OCI-LY7 (cell line): ENCODE data around the gene NPAS2. TPM values are rescaled to one million over a fixed set of nuclear protein-coding genes. Genes with fewer than 3 reads are reported as not detected.

ENCODE experiments used
- BruUV-seq: library from RNA; stranded (reverse); fragments of 400-500 nt; replicated peaks from 2 replicates; lab custom pipeline; 2021; lab: Mats Ljungman, UMichigan
- CTCF ChIA-PET: fragments of 300-600 bp; sonication (Branson Sonifier 250); formaldehyde crosslinking; loops from one replicate; lab custom pipeline; 2022; ENCODE audit warnings: antibody characterized with exemption; ENCODE audit not compliant: unreplicated experiment; lab: Charles Lee
- POLR2A ChIA-PET: fragments of 300-600 bp; sonication (Branson Sonifier 250); formaldehyde crosslinking; loops from one replicate; lab custom pipeline; 2022; ENCODE audit warnings: antibody characterized with exemption; lab: Charles Lee
- DNase-seq: peaks from one replicate; pipeline ENCODE4 v3.0.0-alpha.2; 2015; ENCODE audit warnings: low spot score
- H2AFZ ChIP-seq: fragments of 200-600 bp; sonication (generic), shearing (Covaris generic); 2 replicates; pipeline ENCODE4 v1.6.1; 2014; ENCODE audit warnings: mild to moderate bottlenecking, antibody characterized with exemption, low read length, moderate library complexity
- H3K27ac ChIP-seq: fragments of 200-600 bp; sonication (generic); 2 replicates; pipeline ENCODE4 v1.5.1; 2014; ENCODE audit warnings: mixed run types, low read depth, mild to moderate bottlenecking, moderate library complexity, low read length, inconsistent platforms; ENCODE audit not compliant: poor library complexity, severe bottlenecking
- H3K36me3 ChIP-seq: fragments of 200-600 bp; sonication (generic); 2 replicates; pipeline ENCODE4 v1.6.1; 2014; ENCODE audit warnings: mild to moderate bottlenecking, antibody characterized with exemption, low read length, moderate library complexity, mixed read lengths; ENCODE audit not compliant: insufficient read depth
- H3K4me1 ChIP-seq: fragments of 200-600 bp; sonication (generic); 2 replicates; pipeline ENCODE4 v1.5.1; 2014; ENCODE audit warnings: mild to moderate bottlenecking, low read length; ENCODE audit not compliant: insufficient read depth, poor library complexity, severe bottlenecking
- H3K4me2 ChIP-seq: fragments of 200-600 bp; sonication (generic); 2 replicates; pipeline ENCODE4 v1.6.1; 2014; ENCODE audit warnings: mild to moderate bottlenecking, low read length
- H3K4me3 ChIP-seq: fragments of 200-600 bp; sonication (generic); 2 replicates; pipeline ENCODE4 v1.5.1; 2014; ENCODE audit warnings: mild to moderate bottlenecking, low read depth, low read length; ENCODE audit not compliant: poor library complexity, severe bottlenecking
- H3K79me2 ChIP-seq: fragments of 200-600 bp; sonication (generic); 2 replicates; pipeline ENCODE4 v1.6.1; 2016; ENCODE audit warnings: low read depth, mild to moderate bottlenecking, low read length, moderate library complexity, mixed read lengths; ENCODE audit not compliant: insufficient read depth
- H3K9me2 ChIP-seq: fragments of 200-600 bp; sonication (generic); 2 replicates; pipeline ENCODE4 v1.6.1; 2016; ENCODE audit warnings: mild to moderate bottlenecking, low read length, mixed read lengths; ENCODE audit not compliant: insufficient read depth
- H3K9me3 ChIP-seq: fragments of 200-600 bp; sonication (generic); 2 replicates; pipeline ENCODE4 v1.6.1; 2014; ENCODE audit warnings: mild to moderate bottlenecking, mixed run types, low read length, mixed read lengths
- H4K20me1 ChIP-seq: fragments of 200-600 bp; sonication (generic); 2 replicates; pipeline ENCODE4 v1.6.1; 2014; ENCODE audit warnings: mild to moderate bottlenecking, antibody characterized with exemption, low read length, moderate library complexity, mixed read lengths; ENCODE audit not compliant: insufficient read depth
- CTCF ChIP-seq: fragments of 200-600 bp; sonication (generic); conservative IDR thresholded peaks from 2 replicates; pipeline ENCODE4 v1.5.1; 2014; ENCODE audit warnings: mild to moderate bottlenecking, antibody characterized with exemption, low read length, moderate library complexity, mixed read lengths
- EZH2phosphoT487 ChIP-seq: fragments of 200-600 bp; sonication (generic); IDR thresholded peaks from 2 replicates; pipeline ENCODE4 v1.6.1; 2018; ENCODE audit warnings: low read depth, borderline replicate concordance, mild to moderate bottlenecking, mixed run types, antibody characterized with exemption, low read length, moderate library complexity, mixed read lengths
- intact Hi-C: fragments of 100-400 bp; cut with micrococcal nuclease; formaldehyde crosslinking; loops from one replicate; pipeline ENCODE4 v1.10.0; 2022; ENCODE audit not compliant: unreplicated experiment
- total RNA-seq, 2 experiments: library from RNA; depleted of rRNA in 1 of 2; stranded (reverse); fragments of >200 nt in 1 of 2; shearing (Covaris generic) in 1 of 2; gene quantifications; 2 replicates each; pipeline ENCODE4 v1.2.3, GENCODE V29; 2014 to 2022

The NPAS2 gene
- total RNA-seq, 2 experiments from 2014 or later, result not detected

GRCh38 chr2:100886085-100886484 lies 66.1 kb downstream of the NPAS2 start:
- Histone ChIP-seq H4K20me1 (no peaks in the 10 kb centered on the region), H3K36me3 (no peaks in the 10 kb centered on the region), H3K4me2 (no peak overlapping the region), H3K4me1 (no peaks in the 10 kb centered on the region), H2AFZ (no peak overlapping the region), H3K9me2 (no peaks in the 10 kb centered on the region), H3K4me3 (no peak overlapping the region), H3K79me2 (no peaks in the 10 kb centered on the region), H3K27ac (no peak overlapping the region), H3K9me3 (no peaks in the 10 kb centered on the region)
- no peak for TF ChIP-seq EZH2phosphoT487
- TF ChIP-seq CTCF, result no peak
- no peak for DNase-seq
- intact Hi-C loops, result no loop called here
- no TSS peak for BruUV-seq
- ChIA-PET CTCF (no interaction called here), POLR2A (no interaction called here)

GRCh38 chr2:100887039-100887578 lies 67.2 kb downstream of the NPAS2 start:
- no peak for DNase-seq
- H3K4me1 ChIP-seq, result no peaks in the 10 kb centered on the region
- H3K36me3 ChIP-seq, result no peaks in the 10 kb centered on the region
- H4K20me1 ChIP-seq, result no peaks in the 10 kb centered on the region
- H2AFZ ChIP-seq, result no peak overlapping the region
- intact Hi-C loops, result no loop called here
- H3K79me2 ChIP-seq, result no peaks in the 10 kb centered on the region
- POLR2A ChIA-PET, result no interaction called here
- H3K4me2 ChIP-seq, result no peak overlapping the region
- TF ChIP-seq EZH2phosphoT487, result no peak
- no peak for TF ChIP-seq CTCF
- no TSS peak for BruUV-seq
- CTCF ChIA-PET, result no interaction called here
- no peak overlapping the region for H3K27ac ChIP-seq
- no peaks in the 10 kb centered on the region for H3K9me2 ChIP-seq
- no peaks in the 10 kb centered on the region for H3K9me3 ChIP-seq
- no peak overlapping the region for H3K4me3 ChIP-seq

GRCh38 chr2:100887713-100888495 lies 68.0 kb downstream of the NPAS2 start:
- no peak overlapping the region for H2AFZ ChIP-seq
- H3K4me1 ChIP-seq, result no peaks in the 10 kb centered on the region
- H3K4me3 ChIP-seq, result no peak overlapping the region
- H3K9me3 ChIP-seq, result no peaks in the 10 kb centered on the region
- H3K79me2 ChIP-seq, result no peaks in the 10 kb centered on the region
- no peaks in the 10 kb centered on the region for H3K9me2 ChIP-seq
- H4K20me1 ChIP-seq, result no peaks in the 10 kb centered on the region
- no peak overlapping the region for H3K27ac ChIP-seq
- no peak overlapping the region for H3K4me2 ChIP-seq
- no TSS peak for BruUV-seq
- DNase-seq, result no peak
- TF ChIP-seq EZH2phosphoT487, result no peak
- TF ChIP-seq CTCF, result no peak
- ChIA-PET POLR2A (no interaction called here), CTCF (no interaction called here)
- no peaks in the 10 kb centered on the region for H3K36me3 ChIP-seq
- intact Hi-C loops, result no loop called here
